ENCODE results near the gene MAP3K9.

MAP3K9 gene

DNA sequence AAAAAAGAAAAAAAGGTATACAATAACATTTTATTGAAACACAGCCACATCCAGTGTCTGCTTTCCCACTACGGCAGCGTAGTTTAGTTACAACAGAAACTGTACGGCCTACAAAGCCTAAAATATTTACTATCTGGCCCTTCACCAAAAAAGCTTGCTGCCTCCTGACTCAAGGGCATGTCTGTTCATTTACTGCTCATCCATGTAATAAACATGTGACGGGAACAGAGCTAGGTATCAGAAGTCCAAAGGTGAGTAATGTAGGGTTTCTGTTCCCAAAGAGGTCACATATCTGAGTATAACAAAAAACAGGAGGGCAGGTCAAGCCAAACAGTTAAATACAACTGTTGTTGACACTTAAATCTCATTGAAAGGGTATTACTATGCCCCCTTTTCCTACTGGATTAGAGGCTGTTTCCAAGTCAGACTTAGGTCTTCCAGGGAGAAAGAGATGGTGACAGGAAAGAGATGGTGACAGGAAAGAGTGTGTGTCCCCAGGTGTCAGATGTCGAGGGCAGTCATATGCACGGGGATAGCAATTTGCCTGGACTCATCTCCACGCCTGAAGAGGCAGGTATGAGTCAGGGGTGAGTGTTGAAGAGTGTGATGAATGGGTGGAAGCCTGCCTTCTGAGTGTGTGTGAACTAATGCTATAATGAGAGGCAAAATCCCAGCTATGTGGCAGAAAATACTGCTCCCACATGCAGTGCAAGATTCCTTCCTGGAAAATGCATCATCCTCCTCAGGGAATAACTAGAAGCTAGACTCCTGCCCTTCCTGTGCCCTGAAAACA is 77.7 kb downstream of the MAP3K9 start:
- Histone ChIP-seq H3K27me3 (replicated peaks; ENCODE audit: insufficient read depth, low read length) (no peaks in the 10 kb centered on the region), H3K27ac (ENCODE audit: low read length) (no peak overlapping the region), H3K36me3 (replicated peaks; ENCODE audit: insufficient read depth, low read length) (no peaks in the 10 kb centered on the region), H3K4me2 (ENCODE audit: low read depth, low read length) (no peak overlapping the region), H3K79me2 (ENCODE audit: low read length) (no peaks in the 10 kb centered on the region), H4K20me1 (ENCODE audit: insufficient read depth, low read length) (no peaks in the 10 kb centered on the region), H3K9me3 (replicated peaks; ENCODE audit: insufficient read depth, low read length) (no peaks in the 10 kb centered on the region), H2AFZ (ENCODE audit: low read length) (no peak overlapping the region), H3K9ac (ENCODE audit: low read length) (no peak overlapping the region), H3K9me2 (replicated peaks; ENCODE audit: insufficient read depth, low read length) (no peaks in the 10 kb centered on the region), H3F3A (ENCODE audit: insufficient read depth, low read length) (no peaks in the 10 kb centered on the region), H3K4me1 (ENCODE audit: low read length) (no peaks in the 10 kb centered on the region), H3K4me3 (ENCODE audit: low read length) (no peak overlapping the region)
- DNase-seq, result no peak
- TF ChIP-seq EZH2 (optimal IDR thresholded peaks at IDR 0.05; ENCODE audit: low read depth, low read length) (no peak), CTCF (IDR thresholded peaks at IDR 0.05; ENCODE audit: low read length) (no peak), EZH2phosphoT487 (IDR thresholded peaks at IDR 0.05; ENCODE audit: low read length) (no peak)

DNA sequence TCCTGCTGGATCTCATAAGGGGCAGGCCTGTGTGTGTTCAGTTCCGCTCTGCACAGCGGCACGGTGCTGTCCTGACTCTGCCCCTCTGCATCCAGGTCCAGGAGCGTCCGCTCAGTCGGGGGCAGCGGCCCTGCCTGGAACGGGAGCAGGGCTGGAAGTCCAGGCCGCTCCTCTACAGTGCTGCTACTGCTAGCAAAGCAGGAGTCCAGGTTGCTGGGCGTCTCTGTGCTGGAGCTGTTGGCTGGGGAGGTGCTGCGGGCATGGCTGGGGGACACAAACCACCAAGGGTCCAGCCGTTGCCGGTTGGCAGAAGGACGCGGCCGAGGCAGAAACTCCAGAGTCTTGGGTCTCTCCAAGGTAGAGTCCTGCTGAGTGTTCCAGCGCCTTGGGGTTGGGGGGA is 78.9 kb downstream of the MAP3K9 start:
- Histone ChIP-seq H2AFZ (ENCODE audit: low read length) (no peak overlapping the region), H3K79me2 (ENCODE audit: low read length) (no peaks in the 10 kb centered on the region), H3F3A (ENCODE audit: insufficient read depth, low read length) (no peaks in the 10 kb centered on the region), H3K4me1 (ENCODE audit: low read length) (no peaks in the 10 kb centered on the region), H3K9me2 (replicated peaks; ENCODE audit: insufficient read depth, low read length) (no peaks in the 10 kb centered on the region), H3K9me3 (replicated peaks; ENCODE audit: insufficient read depth, low read length) (no peaks in the 10 kb centered on the region), H4K20me1 (ENCODE audit: insufficient read depth, low read length) (no peaks in the 10 kb centered on the region), H3K27me3 (replicated peaks; ENCODE audit: insufficient read depth, low read length) (no peaks in the 10 kb centered on the region), H3K4me3 (ENCODE audit: low read length) (no peak overlapping the region), H3K36me3 (replicated peaks; ENCODE audit: insufficient read depth, low read length) (no peaks in the 10 kb centered on the region), H3K9ac (ENCODE audit: low read length) (no peak overlapping the region), H3K4me2 (ENCODE audit: low read depth, low read length) (no peak overlapping the region), H3K27ac (ENCODE audit: low read length) (no peak overlapping the region)
- DNase-seq, result no peak
- no peak for TF ChIP-seq CTCF (IDR thresholded peaks at IDR 0.05; ENCODE audit: low read length)
- TF ChIP-seq EZH2phosphoT487 (IDR thresholded peaks at IDR 0.05; ENCODE audit: low read length), result no peak
- no peak for TF ChIP-seq EZH2 (optimal IDR thresholded peaks at IDR 0.05; ENCODE audit: low read depth, low read length)

- H3K9ac ChIP-seq (ENCODE audit: low read length), result no peak overlapping the region
- H3K4me3 ChIP-seq (ENCODE audit: low read length), result no peak overlapping the region
- no peak overlapping the region for H3K27ac ChIP-seq (ENCODE audit: low read length)
Observed at GRCh38 chr14:70726651-70727375, 82.5 kb downstream of the MAP3K9 start.

More at GRCh38 chr14:70726651-70727375, 82.5 kb downstream of the MAP3K9 start:
- no peaks in the 10 kb centered on the region for H3K9me2 ChIP-seq (replicated peaks; ENCODE audit: insufficient read depth, low read length)
- H3K36me3 ChIP-seq (replicated peaks; ENCODE audit: insufficient read depth, low read length), result no peaks in the 10 kb centered on the region
- no peaks in the 10 kb centered on the region for H3K9me3 ChIP-seq (replicated peaks; ENCODE audit: insufficient read depth, low read length)
- no peaks in the 10 kb centered on the region for H4K20me1 ChIP-seq (ENCODE audit: insufficient read depth, low read length)
- TF ChIP-seq EZH2phosphoT487 (IDR thresholded peaks at IDR 0.05; ENCODE audit: low read length) (no peak), EZH2 (optimal IDR thresholded peaks at IDR 0.05; ENCODE audit: low read depth, low read length) (no peak), CTCF (IDR thresholded peaks at IDR 0.05; ENCODE audit: low read length) (no peak)
- H3K4me2 ChIP-seq (ENCODE audit: low read depth, low read length), result no peak overlapping the region
- no peaks in the 10 kb centered on the region for H3F3A ChIP-seq (ENCODE audit: insufficient read depth, low read length)
- no peaks in the 10 kb centered on the region for H3K79me2 ChIP-seq (ENCODE audit: low read length)
- DNase-seq, result no peak
- no peak overlapping the region for H2AFZ ChIP-seq (ENCODE audit: low read length)
- no peaks in the 10 kb centered on the region for H3K4me1 ChIP-seq (ENCODE audit: low read length)
- H3K27me3 ChIP-seq (replicated peaks; ENCODE audit: insufficient read depth, low read length), result no peaks in the 10 kb centered on the region
